ENCODE data around the gene PLXNA4.

Gene PLXNA4

DNA sequence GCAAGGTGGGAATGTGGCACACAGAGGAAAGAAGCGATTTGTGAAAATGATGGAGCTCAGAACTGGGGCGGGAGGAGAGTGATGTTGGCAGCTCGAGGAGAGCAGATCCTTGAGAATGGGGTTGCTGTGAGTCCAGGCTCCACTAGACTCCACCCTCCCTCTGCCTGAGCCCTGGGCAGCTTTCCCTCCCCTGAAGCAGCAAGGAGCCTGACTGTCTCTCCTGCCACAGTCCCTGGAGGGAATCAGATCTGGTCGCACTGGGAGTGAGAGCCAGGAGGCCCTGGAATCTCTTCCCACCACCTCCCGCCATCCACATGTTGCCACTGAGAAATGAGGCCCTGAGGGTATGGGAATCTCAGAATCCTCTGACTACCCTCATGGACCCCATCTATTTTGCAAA lies 362.7 kb downstream of the PLXNA4 start:
- TF ChIP-seq CTCF (IDR thresholded peaks at IDR 0.05; ENCODE audit: control extremely low read depth, extremely low read depth, low read depth, missing control alignments): no peak
- ChIA-PET CTCF (no interaction called here), POLR2A (no interaction called here)
- no peak for DNase-seq (ENCODE audit: extremely low spot score)

DNA sequence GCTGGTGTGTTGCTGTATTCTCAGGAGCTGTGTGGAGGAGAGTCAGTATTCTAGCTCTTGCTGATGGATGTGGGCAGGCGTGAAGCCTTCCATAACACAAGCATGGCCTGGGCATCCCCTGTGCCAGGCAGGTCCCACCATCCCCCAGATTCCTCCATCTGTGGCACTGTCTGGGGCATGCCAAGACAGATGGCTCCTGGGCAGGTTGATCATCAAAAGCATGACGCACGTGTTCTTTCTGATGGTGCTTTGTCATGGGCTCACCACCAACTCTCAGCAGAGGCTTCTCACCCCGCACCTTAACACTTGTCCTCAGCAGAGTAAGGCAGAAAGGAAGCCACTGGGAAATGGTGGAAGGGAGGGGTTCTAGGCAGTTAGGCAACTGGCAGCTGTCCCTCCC lies 364.3 kb downstream of the PLXNA4 start:
- TF ChIP-seq CTCF (IDR thresholded peaks at IDR 0.05; ENCODE audit: control extremely low read depth, extremely low read depth, low read depth, missing control alignments): no peak
- ChIA-PET POLR2A (interaction anchor here (0.6 kb wide), 1 partner anchor 594 kb away, joined by 8 read pairs; no protein-coding TSS in a partner anchor), CTCF (interaction anchor here (1.2 to 1.5 kb wide), 2 partner anchors 10 to 17 kb away, joined by 4 read pairs; no protein-coding TSS in a partner anchor)
- DNase-seq (ENCODE audit: extremely low spot score): no peak

GRCh38 chr7:132210821-132211220 lies 365.4 kb downstream of the PLXNA4 start:
- POLR2A ChIA-PET: no interaction called here
- TF ChIP-seq CTCF (IDR thresholded peaks at IDR 0.05; ENCODE audit: control extremely low read depth, extremely low read depth, low read depth, missing control alignments): no peak
- CTCF ChIA-PET: no interaction called here
- no peak for DNase-seq (ENCODE audit: extremely low spot score)

DNA sequence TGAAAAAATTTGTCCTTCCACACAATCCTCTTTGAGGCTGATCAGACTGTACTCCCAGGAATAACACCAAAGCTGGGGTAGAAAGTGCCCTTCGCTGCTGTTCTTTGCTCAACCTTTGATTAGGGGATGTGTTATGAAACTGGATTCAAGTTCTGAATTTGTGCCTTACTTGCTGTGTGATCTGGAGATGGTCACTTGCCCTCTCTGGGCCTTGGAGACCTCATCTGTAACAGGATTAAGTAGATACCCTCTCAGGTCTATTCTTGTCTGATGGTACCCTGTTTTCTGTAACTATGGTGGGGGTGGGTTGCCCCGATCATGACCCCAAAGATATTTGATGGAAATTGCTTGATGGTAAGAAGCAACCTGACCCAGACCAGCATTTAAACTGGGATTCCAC lies 368.5 kb downstream of the PLXNA4 start:
- ChIA-PET POLR2A (no interaction called here), CTCF (no interaction called here)
- TF ChIP-seq CTCF (IDR thresholded peaks at IDR 0.05; ENCODE audit: control extremely low read depth, extremely low read depth, low read depth, missing control alignments): no peak
- DNase-seq (ENCODE audit: extremely low spot score): no peak

DNA sequence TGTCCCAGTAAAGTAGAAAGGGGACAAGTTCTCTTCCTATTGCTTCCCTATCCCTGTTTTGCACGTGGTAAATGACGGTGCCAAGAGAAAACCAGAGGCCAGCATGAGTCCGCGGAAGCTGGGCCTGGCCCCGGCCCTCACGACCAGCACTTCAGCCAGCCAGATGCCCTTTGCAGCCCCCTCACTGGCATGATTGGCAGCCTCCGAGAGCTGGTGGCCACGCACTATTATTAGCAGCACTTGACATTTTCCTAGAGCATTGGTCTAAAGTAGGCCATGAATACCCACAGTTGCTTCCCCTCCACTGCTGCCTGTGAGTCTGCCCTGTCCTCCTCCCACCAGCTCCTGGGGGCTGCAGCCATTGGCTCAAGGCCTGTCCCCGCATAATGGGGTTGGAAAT lies 369.1 kb downstream of the PLXNA4 start:
- no peak for TF ChIP-seq CTCF (IDR thresholded peaks at IDR 0.05; ENCODE audit: control extremely low read depth, extremely low read depth, low read depth, missing control alignments)
- no peak for DNase-seq (ENCODE audit: extremely low spot score)
- POLR2A ChIA-PET: no interaction called here
- CTCF ChIA-PET: no interaction called here

DNA sequence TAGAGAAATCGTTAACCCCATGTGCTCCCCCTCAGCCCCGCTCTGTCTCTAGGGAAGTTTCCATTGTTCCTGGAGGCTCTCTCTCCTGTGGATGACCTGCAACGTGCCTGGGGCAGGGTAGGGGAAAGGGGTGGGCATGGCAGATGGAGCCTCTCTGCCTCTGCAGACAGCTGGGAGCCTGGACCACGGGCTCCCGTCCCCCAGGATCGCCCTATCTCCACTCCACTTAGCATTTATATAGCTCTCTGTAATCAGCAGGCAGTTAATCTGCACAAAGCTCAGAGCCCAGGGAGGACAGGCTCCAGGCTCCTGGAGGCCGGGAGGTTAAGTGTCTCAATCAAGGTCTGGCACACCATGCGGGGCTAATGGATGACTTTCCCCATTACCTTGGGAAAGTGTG lies 369.7 kb downstream of the PLXNA4 start:
- ChIA-PET CTCF (no interaction called here), POLR2A (no interaction called here)
- DNase-seq (ENCODE audit: extremely low spot score): no peak
- no peak for TF ChIP-seq CTCF (IDR thresholded peaks at IDR 0.05; ENCODE audit: control extremely low read depth, extremely low read depth, low read depth, missing control alignments)

GRCh38 chr7:132205509-132205908 lies 370.8 kb downstream of the PLXNA4 start:
- CTCF ChIA-PET: no interaction called here

More at GRCh38 chr7:132205509-132205908, 370.8 kb downstream of the PLXNA4 start:
- POLR2A ChIA-PET: no interaction called here
- no peak for DNase-seq (ENCODE audit: extremely low spot score)
- no peak for TF ChIP-seq CTCF (IDR thresholded peaks at IDR 0.05; ENCODE audit: control extremely low read depth, extremely low read depth, low read depth, missing control alignments)
